WTC11 (cell line): Measurements from ENCODE around the gene GABRR3. TPM values are rescaled to one million over a fixed set of nuclear protein-coding genes. Genes with fewer than 3 reads are reported as not detected.

Source experiments
- ATAC-seq: fragments of 200-7000 bp; cut with Tn5 transposase; 2 replicates; pipeline ENCODE4 v1.10.0; 2021; ENCODE audit warnings: mild to moderate bottlenecking, moderate library complexity
- CTCF ChIA-PET: fragments of 300-600 bp; sonication (Branson Sonifier 250); formaldehyde crosslinking; loops from one replicate; lab custom pipeline; 2021; ENCODE audit warnings: antibody characterized with exemption; lab: Charles Lee
- POLR2A ChIA-PET: fragments of 350-600 bp; sonication (Branson Sonifier 250); formaldehyde crosslinking; loops from one replicate; lab custom pipeline; 2021; ENCODE audit warnings: antibody characterized with exemption; lab: Charles Lee
- DNase-seq: peaks from one replicate; pipeline ENCODE4 v3.0.0; 2021; ENCODE audit warnings: low spot score
- H3K27ac Mint-ChIP-seq: 2 replicates; pipeline ENCODE4 v1.8.0; 2021; ENCODE audit warnings: mixed read lengths
- H3K27me3 Mint-ChIP-seq: 2 replicates; pipeline ENCODE4 v1.8.0; 2021; ENCODE audit warnings: low read depth, mild to moderate bottlenecking, moderate library complexity, mixed read lengths
- H3K36me3 Mint-ChIP-seq: 2 replicates; pipeline ENCODE4 v1.8.0; 2021; ENCODE audit warnings: mixed read lengths
- H3K4me1 Mint-ChIP-seq: 2 replicates; pipeline ENCODE4 v1.8.0; 2022; ENCODE audit warnings: mixed read lengths
- H3K4me3 Mint-ChIP-seq: 2 replicates; pipeline ENCODE4 v1.8.0; 2021; ENCODE audit warnings: mild to moderate bottlenecking, moderate library complexity, mixed read lengths
- H3K9me3 Mint-ChIP-seq: 2 replicates; pipeline ENCODE4 v1.8.0; 2021; ENCODE audit warnings: mixed read lengths
- ARID4B ChIP-seq: sonication (generic); formaldehyde crosslinking; IDR thresholded peaks from 2 replicates; pipeline ENCODE4 v1.8.0; 2023; ENCODE audit warnings: missing genetic modification reagents, mild to moderate bottlenecking, borderline replicate concordance
- CBFB ChIP-seq: sonication (generic); formaldehyde crosslinking; IDR thresholded peaks from 2 replicates; pipeline ENCODE4 v1.8.1; 2022; ENCODE audit warnings: mild to moderate bottlenecking, low read depth, missing genetic modification reagents
- E2F4 ChIP-seq: sonication (generic); formaldehyde crosslinking; IDR thresholded peaks from 2 replicates; pipeline ENCODE4 v1.8.1; 2022; ENCODE audit warnings: low read depth, mild to moderate bottlenecking, moderate library complexity, missing genetic modification reagents, borderline replicate concordance
- E2F5 ChIP-seq: sonication (generic); formaldehyde crosslinking; IDR thresholded peaks from 2 replicates; pipeline ENCODE4 v1.8.1; 2022; ENCODE audit warnings: mild to moderate bottlenecking, moderate library complexity, missing genetic modification reagents
- FOXJ3 ChIP-seq: sonication (generic); formaldehyde crosslinking; IDR thresholded peaks from 2 replicates; pipeline ENCODE4 v1.9.0; 2021; ENCODE audit warnings: missing genetic modification reagents, mild to moderate bottlenecking, borderline replicate concordance
- GABPB1 ChIP-seq: sonication (generic); formaldehyde crosslinking; IDR thresholded peaks from 2 replicates; pipeline ENCODE4 v1.8.1; 2023; ENCODE audit warnings: mild to moderate bottlenecking, missing genetic modification reagents
- GTF2I ChIP-seq: fragments of 250-450 bp; sonication (Bioruptor Pico); conservative IDR thresholded peaks from 2 replicates; pipeline ENCODE4 v1.4.0; 2021; ENCODE audit warnings: mild to moderate bottlenecking
- HMGXB4 ChIP-seq: sonication (generic); formaldehyde crosslinking; IDR thresholded peaks from 2 replicates; pipeline ENCODE4 v1.8.1; 2023; ENCODE audit warnings: mild to moderate bottlenecking, moderate library complexity, missing genetic modification reagents
- KAT7 ChIP-seq: sonication (generic); formaldehyde crosslinking; IDR thresholded peaks from 2 replicates; pipeline ENCODE4 v1.8.1; 2023; ENCODE audit warnings: missing genetic modification reagents, mild to moderate bottlenecking, borderline replicate concordance
- MLX ChIP-seq: sonication (generic); formaldehyde crosslinking; IDR thresholded peaks from 2 replicates; pipeline ENCODE4 v1.8.1; 2023; ENCODE audit warnings: mild to moderate bottlenecking, missing genetic modification reagents, moderate library complexity
- NFATC4 ChIP-seq: fragments of 250-450 bp; sonication (Bioruptor Pico); IDR thresholded peaks from 2 replicates; pipeline ENCODE4 v1.9.0; 2021; ENCODE audit warnings: mild to moderate bottlenecking
- OVOL2 ChIP-seq: fragments of 250-450 bp; sonication (Bioruptor Pico); IDR thresholded peaks from 2 replicates; pipeline ENCODE4 v1.9.0; 2021; ENCODE audit warnings: mild to moderate bottlenecking, borderline replicate concordance
- PRRX2 ChIP-seq: fragments of 250-450 bp; sonication (Bioruptor Pico); IDR thresholded peaks from 2 replicates; pipeline ENCODE4 v1.8.0; 2021; ENCODE audit warnings: mild to moderate bottlenecking
- RELA ChIP-seq: sonication (generic); formaldehyde crosslinking; IDR thresholded peaks from 2 replicates; pipeline ENCODE4 v1.8.1; 2022; ENCODE audit warnings: missing genetic modification reagents, mild to moderate bottlenecking, borderline replicate concordance
- SMAD4 ChIP-seq: sonication (generic); formaldehyde crosslinking; IDR thresholded peaks from 2 replicates; pipeline ENCODE4 v1.8.0; 2022; ENCODE audit warnings: mild to moderate bottlenecking, missing genetic modification reagents
- TEAD4 ChIP-seq: sonication (generic); formaldehyde crosslinking; IDR thresholded peaks from 2 replicates; pipeline ENCODE4 v1.8.0; 2022; ENCODE audit warnings: mild to moderate bottlenecking, missing genetic modification reagents
- TP53 ChIP-seq: sonication (generic); formaldehyde crosslinking; IDR thresholded peaks from 2 replicates; pipeline ENCODE4 v1.8.1; 2023; ENCODE audit warnings: mild to moderate bottlenecking, missing genetic modification reagents
- USF2 ChIP-seq: sonication (generic); formaldehyde crosslinking; IDR thresholded peaks from 2 replicates; pipeline ENCODE4 v1.8.1; 2023; ENCODE audit warnings: mild to moderate bottlenecking, missing genetic modification reagents, moderate library complexity
- ZNF232 ChIP-seq: sonication (generic); formaldehyde crosslinking; IDR thresholded peaks from 2 replicates; pipeline ENCODE4 v1.8.0; 2022; ENCODE audit warnings: mild to moderate bottlenecking, missing genetic modification reagents
- ZNF423 ChIP-seq: fragments of 250-450 bp; sonication (Bioruptor Pico); IDR thresholded peaks from 2 replicates; pipeline ENCODE4 v2.1.2; 2022; ENCODE audit warnings: mild to moderate bottlenecking, moderate library complexity
- ZNF425 ChIP-seq: fragments of 250-450 bp; sonication (Bioruptor Pico); conservative IDR thresholded peaks from 2 replicates; pipeline ENCODE4 v1.9.0; 2021; ENCODE audit warnings: mild to moderate bottlenecking
- ZNF671 ChIP-seq: fragments of 250-450 bp; sonication (Bioruptor Pico); IDR thresholded peaks from 2 replicates; pipeline ENCODE4 v1.8.0; 2021; ENCODE audit warnings: mild to moderate bottlenecking
- total RNA-seq: library from RNA; stranded (reverse); gene quantifications from 3 replicates; pipeline ENCODE4 v1.2.3, GENCODE V29; 2021

GABRR3 gene
- total RNA-seq, 1 experiment from 2014 or later, result not detected

GRCh38 chr3:98013411-98014267 is 21.5 kb downstream of the GABRR3 start (continued):
- TF ChIP-seq ARID4B (CRISPR knock-in tag), result no peak
- TF ChIP-seq OVOL2 (CRISPR knock-in tag), result no peak
- TF ChIP-seq FOXJ3 (CRISPR knock-in tag), result no peak
- no peak for TF ChIP-seq CBFB (CRISPR knock-in tag)
- no peak for TF ChIP-seq PRRX2 (CRISPR knock-in tag)
- TF ChIP-seq, all 79 proteins: peak for 0

GRCh38 chr3:98012979-98013378 is 22.1 kb downstream of the GABRR3 start:
- TF ChIP-seq TP53 (CRISPR knock-in tag) (no peak), USF2 (CRISPR knock-in tag) (no peak), ZNF425 (CRISPR knock-in tag) (no peak), OVOL2 (CRISPR knock-in tag) (no peak), ZNF232 (CRISPR knock-in tag) (no peak), GTF2I (CRISPR knock-in tag) (no peak), ZNF423 (CRISPR knock-in tag) (no peak), SMAD4 (CRISPR knock-in tag) (no peak), E2F5 (no peak), RELA (CRISPR knock-in tag) (no peak), ZNF671 (CRISPR knock-in tag) (no peak), MLX (no peak), GABPB1 (no peak), KAT7 (CRISPR knock-in tag) (no peak), E2F4 (CRISPR knock-in tag) (no peak), TEAD4 (CRISPR knock-in tag) (no peak), NFATC4 (CRISPR knock-in tag) (no peak), HMGXB4 (CRISPR knock-in tag) (no peak)
- Mint-ChIP-seq H3K4me3 (no peak overlapping the region), H3K9me3 (peaks cover 6% of the 10 kb centered on the region), H3K27ac (no peak overlapping the region), H3K36me3 (no peaks in the 10 kb centered on the region), H3K27me3 (no peaks in the 10 kb centered on the region), H3K4me1 (no peaks in the 10 kb centered on the region)
- POLR2A ChIA-PET, result no interaction called here
- CTCF ChIA-PET, result interaction anchor here (5.1 kb wide), 1 partner anchor 11 kb away, joined by 23 read pairs; no protein-coding TSS in a partner anchor
- DNase-seq (no peak), ATAC-seq (no peak)
